Bladder microvascular endothelial cell (primary cell): ENCODE data around the gene GAREM1. TPM values are rescaled to one million over a fixed set of nuclear protein-coding genes. Genes with fewer than 3 reads are reported as not detected.

Experiments
- total RNA-seq: library from RNA; depleted of rRNA; stranded (reverse); fragments of >200 nt; gene quantifications from 2 replicates; pipeline ENCODE4 v1.2.3, GENCODE V29; 2014

GAREM1 gene
- total RNA-seq = 0.16 and 0.63 TPM in 2 replicates

GRCh38 chr18:32470714-32471633 is at the start of gene GAREM1:
GAREM1 (minus strand) TSS chr18:32470882; CDS start chr18:32470428, 454 bp downstream.

